Endometrial microvascular endothelial cells (primary cell): Measurements from ENCODE around the gene SLC39A11. TPM values are rescaled to one million over a fixed set of nuclear protein-coding genes. Genes with fewer than 3 reads are reported as not detected.
"Not testable (repeated sequence)": the region's sequence is repeated elsewhere in the genome, so short reads cannot be mapped to it uniquely, and the experiment has no call there.

Experiments used
- in situ Hi-C: cut with HindIII; loops from 2 replicates; pipeline ENCODE4 v1.10.0; 2017; ENCODE audit warnings: low sequenced_read_pairs, low pct_unique_long_range_greater_than_20kb; ENCODE audit errors: inconsistent ontology term
- total RNA-seq: library from RNA; depleted of rRNA; stranded (reverse); fragments of >200 nt; gene quantifications from one replicate; pipeline ENCODE4 v1.2.3, GENCODE V29; 2015; ENCODE audit errors: inconsistent ontology term

Gene SLC39A11, protein sequence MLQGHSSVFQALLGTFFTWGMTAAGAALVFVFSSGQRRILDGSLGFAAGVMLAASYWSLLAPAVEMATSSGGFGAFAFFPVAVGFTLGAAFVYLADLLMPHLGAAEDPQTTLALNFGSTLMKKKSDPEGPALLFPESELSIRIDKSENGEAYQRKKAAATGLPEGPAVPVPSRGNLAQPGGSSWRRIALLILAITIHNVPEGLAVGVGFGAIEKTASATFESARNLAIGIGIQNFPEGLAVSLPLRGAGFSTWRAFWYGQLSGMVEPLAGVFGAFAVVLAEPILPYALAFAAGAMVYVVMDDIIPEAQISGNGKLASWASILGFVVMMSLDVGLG
- 11.8 TPM for total RNA-seq

DNA sequence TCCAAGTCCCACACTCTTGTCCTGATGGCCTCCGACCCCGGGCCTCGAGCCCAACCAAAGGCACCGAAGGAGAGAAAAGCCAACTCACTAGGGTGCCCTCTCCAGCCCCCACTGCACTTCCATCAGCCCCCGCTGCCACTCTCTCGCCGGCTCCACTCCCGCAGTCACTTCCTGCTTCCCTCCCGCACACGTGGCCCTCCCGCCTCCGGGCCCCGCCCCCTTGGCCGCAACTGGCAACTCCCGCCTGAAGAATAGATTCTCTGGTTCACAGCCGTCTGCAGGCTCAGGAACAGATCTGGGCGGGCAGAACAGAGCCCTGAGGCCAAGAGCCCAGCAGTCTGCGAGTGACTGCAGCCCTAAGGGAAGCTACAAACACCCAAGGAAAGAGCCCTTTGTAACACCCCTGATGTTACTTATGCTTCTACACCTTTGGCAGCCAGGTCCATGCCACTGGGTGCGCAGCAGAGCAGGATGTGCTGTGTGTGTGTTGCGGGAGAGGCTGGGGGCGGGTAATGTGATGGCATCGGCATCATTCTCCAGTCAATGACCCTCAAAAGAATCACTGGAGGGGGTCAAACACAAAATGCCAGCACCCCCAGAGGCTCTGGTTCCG lies at the start of gene SLC39A11:
Gene SLC39A11 (minus strand): TSS at position 166 of the 613 bp plus-strand sequence. CDS start 3,924 bp downstream, outside the sequence.
- in situ Hi-C loops = no loop called here

DNA sequence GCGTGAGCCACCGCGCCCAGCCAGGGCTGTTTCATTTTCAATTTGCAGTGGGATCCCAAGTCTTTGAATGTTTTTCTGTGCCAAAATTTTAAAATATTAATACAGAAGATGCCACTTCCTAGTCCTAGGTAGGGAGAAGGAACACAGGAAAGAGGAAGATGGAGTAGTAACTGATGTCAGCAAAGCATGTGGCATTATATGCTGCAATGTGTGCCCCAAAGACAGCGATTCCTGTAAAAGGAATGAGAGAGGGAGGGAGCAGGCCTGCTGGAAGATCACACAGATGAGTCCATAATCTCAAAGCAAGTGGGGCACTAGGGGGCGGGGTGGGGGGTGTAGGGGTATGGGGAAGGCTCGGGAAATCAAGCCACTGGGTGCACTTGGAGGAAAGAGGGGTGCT lies 48.9 kb upstream of the SLC39A11 start:
- in situ Hi-C loops = no loop called here

DNA sequence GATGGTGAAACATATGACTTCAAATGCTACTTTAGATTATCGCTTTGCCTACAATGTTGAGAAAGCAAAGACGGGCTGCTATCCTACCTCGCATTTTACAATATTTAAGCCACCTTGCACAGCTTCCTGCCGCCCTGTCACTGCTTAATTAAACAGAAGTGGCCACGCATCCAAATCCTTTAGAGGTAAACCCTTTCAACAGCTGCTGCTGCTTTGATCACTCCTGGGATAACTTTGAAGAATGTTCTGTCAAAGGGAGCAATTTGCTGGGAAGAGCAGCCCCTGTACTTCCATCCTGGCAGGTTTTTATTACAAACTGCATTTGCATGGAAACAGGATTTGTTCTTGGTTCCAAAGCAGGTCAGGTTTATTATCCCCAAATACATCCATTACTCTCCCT lies 48.1 kb upstream of the SLC39A11 start:
- in situ Hi-C loops = no loop called here

DNA sequence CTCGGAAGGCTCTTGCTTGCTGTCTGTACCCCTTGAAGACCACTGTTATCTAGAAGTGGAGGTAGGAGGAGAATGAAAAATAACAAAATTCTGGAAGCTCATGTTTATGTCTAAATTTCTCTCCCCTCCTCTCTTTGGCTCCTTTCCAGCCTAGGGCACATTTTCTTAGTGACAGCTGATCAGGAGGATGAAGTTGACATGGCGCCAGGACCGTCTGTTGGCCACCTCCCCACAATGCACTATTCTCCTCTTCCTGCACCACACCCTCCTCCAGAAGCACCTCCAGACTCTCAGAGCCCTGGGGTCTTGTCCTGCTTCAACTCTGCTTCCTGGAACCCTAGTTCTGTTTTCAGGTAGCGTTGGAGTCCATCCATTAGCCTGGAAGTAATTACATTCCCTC lies 46.8 kb upstream of the SLC39A11 start:
- in situ Hi-C loops = no loop called here

DNA sequence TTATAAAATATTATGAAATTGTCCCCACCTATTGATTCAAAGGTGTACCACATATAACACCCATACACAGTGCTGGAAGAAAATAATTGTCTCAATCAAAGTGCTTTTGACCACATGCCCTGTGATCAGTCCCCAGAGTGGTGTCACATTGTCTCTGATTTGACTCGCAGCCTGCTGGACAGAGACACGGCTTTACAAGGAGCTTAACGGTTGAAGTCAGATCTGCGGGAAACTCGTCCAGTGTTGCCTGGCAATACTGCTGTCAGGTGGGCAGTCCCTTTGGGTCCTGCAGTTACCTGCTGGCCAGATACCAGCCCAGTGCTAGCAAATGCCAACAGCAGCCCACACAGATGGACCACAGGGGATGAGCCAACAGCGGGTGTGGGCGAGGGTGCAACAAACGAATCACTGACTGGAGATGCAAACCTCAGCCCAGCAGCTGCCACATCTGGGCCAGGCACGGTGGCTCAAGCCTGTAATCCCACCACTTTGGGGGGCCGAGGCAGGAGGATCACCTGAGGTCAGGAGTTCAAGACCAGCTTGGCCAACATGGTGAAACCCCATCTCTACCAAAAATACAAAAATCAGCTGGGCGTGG lies 46.2 kb upstream of the SLC39A11 start:
- in situ Hi-C loops = no loop called here

DNA sequence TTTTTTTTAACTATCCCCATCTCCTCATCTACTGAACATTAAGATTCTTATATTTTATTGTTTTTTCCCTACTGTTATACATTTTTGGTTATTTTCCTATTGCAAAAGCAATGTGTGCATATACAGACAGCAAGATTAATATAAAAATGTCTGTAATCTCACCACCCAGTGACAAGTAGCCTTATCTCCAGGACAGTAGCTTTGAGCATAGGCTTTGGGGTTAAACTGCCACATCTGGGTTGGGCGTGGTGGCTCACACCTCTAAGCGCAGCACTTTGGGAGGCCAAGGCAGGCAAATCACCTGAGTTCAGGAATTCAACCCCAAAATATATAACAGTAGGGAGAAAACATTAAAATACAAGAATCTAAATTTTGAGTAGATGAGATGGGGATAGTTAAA lies 44.9 kb upstream of the SLC39A11 start:
- in situ Hi-C loops = no loop called here

DNA sequence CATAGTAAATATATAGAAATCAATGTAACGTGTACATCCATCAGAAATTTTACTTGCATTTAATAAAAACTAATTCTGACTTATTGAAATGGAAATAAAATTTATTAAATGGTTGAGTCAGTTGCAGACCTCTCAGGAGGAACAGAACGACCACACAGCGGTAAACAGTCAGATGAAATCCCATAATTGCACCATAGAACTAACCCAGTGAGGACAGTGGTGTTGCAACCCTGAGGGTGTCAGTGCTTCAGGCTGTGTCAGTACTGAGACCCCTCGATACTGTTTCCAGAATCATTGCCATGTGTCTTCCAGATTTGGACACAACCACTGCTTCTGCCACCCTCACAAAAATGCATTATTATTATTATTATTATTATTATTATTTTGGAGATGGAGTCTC lies 43.3 kb upstream of the SLC39A11 start:
- in situ Hi-C loops = no loop called here

DNA sequence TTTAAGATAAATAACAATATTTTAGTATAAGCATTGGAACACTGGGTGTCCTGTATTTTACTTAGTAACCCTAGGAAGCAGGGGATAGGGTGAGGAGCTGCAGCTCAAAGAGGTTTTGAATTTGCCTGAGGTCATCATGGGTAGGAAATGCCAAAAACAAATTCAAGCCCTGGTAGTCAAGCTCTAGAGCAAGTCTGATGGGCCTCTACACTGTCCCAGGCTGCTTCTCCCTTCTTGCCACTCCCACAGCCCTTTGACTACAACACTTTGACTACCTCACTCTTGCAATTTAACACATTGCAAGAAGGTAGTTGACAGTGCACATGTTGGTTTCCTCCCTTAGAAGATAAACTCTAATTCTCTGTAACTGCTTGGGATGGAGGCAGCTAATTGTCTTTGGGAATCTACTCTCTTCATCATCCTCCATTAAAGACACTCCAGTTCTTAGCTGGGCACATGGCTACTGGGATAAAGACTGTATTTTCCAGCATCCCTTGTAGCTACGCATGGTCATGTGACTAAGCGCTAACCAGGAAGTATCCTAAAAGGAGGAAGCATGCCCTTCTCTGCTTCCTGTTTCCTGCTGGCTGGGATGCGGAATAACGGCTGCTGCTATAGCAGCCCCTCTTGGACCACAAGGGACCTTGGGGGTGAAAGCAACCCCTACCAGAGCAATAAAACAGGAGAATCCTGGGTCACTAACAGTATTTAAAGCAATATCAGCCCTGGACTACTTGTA lies 41.6 kb upstream of the SLC39A11 start:
- in situ Hi-C loops = no loop called here

DNA sequence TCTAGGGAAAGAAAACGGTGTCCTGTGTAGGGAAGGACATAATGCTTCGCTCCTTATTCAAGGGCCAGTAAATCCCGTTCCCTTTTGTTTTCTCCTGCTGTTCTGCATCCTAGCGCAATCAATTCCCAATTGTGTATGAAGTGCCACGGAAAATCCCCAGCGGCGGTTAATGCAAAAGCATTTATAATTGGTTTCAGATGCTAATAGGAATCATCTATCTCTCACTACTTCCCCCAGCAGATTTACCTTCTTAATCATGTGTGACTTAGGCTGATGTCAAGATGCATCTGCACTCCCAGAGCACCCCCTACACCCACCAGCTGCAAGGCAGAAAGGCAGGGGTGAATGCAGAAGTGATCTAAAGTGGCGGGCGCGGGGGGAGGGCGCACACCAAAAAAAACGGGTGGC lies 39.6 kb upstream of the SLC39A11 start:
- in situ Hi-C loops = no loop called here

DNA sequence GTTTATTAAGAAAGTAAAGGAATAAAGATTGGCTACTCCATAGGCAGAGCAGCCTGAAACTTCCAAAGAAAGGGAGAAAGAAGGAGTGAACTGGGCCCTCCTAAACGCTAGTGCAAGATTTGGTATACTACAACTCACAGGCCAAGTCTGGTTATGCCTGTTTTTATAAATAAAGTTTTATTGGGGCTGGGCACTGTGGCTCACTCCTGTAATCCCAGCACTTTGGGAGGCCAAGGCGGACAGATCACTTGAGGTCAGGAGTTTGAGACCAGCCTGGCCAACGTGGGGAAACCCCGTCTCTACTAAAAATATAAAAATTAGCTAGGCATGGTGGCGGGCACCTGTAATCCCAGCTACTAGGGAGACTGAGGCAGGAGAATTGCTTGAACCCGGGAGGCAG lies 39.0 kb upstream of the SLC39A11 start:
- in situ Hi-C loops = not testable (repeated sequence)

DNA sequence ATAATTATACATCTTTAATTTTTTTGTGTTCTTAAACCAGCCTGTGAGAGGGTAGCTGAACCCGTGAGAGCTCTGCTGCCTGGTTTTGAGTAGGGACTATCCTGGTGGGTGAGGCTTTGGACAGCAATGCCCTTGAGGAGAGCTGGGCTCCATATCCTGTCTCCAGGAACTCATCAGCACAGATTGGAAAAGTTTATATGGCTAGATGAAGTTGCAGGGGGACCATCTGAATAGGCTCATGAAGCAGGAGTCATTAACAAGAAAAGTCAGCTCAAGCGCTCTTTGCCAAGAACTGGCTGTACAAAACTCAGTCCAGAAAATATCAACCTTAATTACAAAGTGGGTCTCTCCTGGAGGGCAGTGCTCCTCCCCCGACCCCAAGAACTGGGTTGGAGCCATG lies 38.5 kb upstream of the SLC39A11 start:
- in situ Hi-C loops = no loop called here

DNA sequence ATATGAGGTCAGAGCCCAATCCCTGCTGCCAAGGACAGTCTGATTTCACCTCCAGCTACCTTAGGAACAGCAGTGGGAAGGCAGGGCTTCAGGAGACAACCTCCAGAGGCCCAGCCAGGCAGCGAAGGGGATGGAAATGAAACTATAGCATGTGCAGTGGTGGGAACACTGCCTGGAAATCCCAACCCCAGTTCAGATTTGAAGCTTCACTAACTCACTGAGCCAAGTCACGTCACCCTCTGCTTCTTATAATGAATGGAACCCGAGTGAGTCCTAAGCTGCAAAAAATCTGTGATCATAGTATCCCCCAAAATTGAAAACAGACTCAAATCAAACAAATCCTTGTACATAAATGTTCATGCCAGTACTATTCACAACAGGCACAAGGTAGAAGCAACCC lies 36.0 kb upstream of the SLC39A11 start:
- in situ Hi-C loops = no loop called here

DNA sequence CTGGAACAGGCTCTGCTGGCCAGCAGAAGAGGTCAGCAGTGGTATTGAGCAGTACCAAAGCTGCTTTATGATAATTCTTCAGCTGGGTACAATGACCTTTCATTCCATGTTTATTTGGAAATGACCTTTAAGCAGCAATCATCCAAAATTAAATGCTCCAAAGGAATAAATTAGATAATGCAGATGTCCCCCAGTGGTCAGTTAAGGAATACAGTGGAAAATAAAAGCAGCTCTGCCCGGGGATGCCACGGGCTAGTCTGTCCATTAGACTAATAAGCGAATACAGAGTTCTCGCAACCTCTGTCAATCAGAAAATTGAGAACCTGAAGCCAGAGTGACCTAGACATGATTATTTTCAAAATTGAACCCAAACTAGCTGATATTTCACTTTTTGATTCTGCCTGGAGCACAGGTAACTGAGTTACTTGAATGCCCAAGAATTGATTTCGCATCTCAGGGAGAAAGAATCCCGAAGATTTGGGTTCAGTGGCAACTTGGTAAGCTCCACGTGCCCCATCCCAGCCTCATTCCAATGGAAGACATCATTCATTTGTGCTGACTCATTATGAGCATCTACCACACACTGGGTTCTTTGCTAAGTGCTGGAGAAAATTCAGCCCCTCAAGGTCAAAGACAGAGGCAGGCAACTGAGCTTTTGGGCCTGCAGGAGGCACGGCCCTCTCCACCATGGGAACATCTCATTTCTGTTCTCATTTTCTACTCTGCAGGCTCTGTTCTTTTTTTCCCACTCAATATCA lies 34.4 kb upstream of the SLC39A11 start:
- in situ Hi-C loops = no loop called here

DNA sequence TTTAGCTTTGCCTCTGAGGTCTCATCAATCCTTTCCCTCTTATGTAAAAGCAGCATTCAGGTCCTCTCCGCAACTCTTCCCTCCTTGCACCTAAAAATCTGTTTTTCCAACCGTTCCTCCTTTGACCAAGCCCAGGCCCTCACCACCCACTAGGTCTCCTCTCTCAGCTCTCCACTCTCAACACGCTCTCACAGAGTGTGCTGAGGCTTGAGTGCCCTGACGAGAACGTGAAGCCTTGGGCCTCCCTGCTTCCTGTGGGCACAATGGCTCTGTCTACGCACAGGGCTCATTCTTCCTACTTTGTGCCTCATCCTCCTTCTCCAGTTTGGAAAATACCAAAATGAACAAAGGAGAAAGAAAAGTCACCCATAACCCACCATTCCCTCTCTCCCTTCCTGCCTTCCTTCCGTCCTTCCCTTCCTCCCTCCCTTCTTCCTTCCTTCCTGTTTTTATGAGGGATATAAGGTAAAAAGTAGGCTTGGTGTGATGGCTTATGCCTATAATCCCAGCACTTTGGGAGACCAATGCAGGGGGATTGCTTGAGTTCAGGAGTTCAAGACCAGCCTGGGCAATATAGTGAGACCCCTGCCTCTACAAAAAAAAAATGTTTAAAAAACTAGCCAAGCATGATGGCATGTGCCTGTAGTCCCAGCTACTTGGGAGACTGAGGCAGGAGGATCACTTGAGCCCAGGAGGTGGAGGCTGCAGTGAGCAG lies 31.3 kb upstream of the SLC39A11 start:
- in situ Hi-C loops = no loop called here

DNA sequence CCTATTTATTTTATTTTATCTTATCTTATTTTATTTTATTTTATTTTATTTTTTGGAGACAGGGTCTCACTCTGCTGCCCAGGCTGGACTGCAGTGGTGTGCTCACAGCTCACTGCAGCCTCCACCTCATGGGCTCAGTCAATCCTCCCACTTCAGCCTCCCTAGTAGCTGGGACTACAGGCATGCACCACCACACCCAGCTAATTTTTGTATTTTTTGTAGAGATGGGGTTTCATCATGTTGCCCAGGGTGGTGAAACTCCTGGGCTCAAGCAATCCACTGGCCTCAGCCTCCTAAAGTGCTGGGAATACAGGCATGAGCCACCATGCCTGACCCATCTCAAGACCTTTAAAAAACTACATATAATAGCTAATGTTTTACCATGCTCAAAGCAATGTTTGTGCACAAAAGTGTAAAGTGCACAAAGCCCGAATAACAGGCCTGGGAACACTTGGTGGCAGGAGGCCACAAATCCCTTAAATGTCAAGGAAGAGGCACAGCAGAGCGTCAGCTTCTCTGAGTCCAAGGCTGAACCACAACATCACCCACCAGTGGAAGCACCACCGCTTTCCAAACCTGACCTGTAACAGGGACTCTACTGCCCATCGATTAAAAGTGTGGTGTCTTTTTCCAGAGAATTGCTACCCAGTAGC lies 30.6 kb upstream of the SLC39A11 start:
- in situ Hi-C loops = no loop called here

DNA sequence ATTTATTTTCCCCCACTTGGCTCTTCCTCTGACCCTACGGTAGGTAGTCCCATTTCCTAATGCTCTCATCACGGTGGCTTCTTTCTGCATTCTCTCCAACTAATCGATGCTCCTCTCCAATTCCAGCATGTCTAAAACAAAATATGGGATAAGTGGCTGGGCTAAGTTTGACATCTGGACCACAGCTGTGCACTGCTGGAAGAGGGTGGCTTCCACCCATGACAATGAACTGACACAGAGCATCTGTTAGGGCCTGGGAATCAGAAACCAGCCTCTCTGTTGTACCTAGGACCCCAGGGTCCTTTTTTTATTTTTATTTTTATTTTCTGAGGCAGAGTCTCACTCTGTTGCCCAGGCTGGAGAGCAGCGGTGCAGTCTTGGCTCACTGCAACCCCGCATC lies 29.0 kb upstream of the SLC39A11 start:
- in situ Hi-C loops = no loop called here

DNA sequence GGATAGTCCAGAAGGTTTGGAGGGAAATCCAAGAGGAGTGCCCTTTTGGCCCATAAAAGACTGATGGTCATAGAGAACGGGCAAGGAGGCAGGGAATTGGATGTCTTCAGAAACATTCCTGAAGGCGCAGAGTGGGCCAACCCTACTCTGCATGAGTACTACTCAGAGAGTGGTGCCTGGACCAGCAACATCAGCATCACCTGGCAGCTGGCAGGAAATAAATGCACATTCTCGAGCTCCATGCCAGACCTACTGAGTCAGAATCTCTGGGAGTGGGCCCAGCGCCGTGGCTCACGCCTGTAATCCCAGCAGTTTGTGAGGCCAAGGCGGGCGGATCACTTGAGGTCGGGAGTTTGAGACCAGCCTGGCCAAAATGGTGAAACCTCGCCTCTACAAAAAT lies 27.1 kb upstream of the SLC39A11 start:
- in situ Hi-C loops = no loop called here

DNA sequence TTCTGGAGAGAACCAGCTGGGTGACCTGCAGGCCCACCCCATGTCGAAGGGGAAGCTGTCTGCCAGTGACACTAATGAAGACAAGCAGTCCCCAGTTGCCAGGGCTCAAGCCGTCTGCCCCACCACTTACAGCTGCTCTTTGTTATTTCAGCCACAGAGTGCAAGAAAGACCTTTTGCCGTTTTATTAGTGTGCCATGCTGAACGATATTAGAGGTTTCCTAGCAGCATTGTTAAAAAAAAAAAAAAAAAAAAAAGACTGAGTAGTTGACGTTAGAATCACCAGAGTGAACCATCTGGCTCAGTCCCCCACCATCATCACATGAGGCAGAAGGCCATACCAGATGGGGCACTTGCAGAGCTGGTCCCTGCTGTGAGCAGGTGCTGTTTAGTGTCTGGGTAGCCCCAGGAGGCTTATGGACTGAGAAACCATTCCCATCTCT lies 26.5 kb upstream of the SLC39A11 start:
- in situ Hi-C loops = no loop called here
